NCI-H2029 (cell line): ENCODE measurements around the gene PRR27.
"Not testable (repeated sequence)": the region's sequence is repeated elsewhere in the genome, so short reads cannot be mapped to it uniquely, and the experiment has no call there.

ENCODE experiments used
- DNase-seq: peaks from one replicate; lab custom pipeline; 2025; lab: John Stamatoyannopoulos, UW

The PRR27 gene

DNA sequence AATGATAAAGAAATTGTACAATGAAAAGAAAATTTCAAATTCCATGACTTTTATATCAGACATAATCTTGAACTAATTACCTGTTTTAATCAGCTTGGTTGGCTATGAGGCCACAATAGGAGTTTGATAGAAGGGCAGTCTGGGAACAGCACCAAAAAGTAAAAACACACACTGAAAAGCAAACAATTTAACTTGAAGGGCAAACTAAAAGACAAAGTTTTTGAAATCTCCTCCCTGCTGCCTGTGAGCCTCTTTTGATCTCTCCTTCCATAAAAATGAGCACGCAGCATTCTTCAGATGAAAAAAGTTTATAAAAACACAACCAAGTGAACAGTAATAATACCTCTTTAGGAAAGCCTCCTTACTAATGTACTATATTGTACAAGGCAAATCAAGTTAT lies 49.6 kb downstream of the PRR27 start:
- DNase-seq: no peak

DNA sequence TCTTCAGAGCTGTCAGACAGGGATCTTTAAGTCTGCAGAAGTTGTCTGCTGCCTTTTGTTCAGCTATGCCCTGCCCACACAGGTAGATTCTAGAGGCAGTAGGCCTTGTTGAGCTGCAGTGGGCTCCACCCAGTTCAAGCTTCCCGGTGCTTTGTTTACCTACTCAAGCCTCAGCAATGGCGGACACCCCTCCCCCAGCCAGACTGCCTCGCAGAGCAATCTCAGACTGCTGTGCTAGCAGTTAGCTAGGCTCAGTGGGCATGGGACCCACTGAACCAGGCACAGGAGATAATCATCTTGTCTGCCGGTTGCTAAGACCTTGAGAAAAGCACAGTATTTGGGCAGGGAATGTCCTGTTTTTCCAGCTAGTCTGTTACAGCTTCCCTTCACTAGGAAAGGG lies 58.7 kb downstream of the PRR27 start:
- DNase-seq: not testable (repeated sequence)
